TTC549 (cell line): ENCODE measurements around the gene KIF16B.
"Not testable (repeated sequence)": the region's sequence is repeated elsewhere in the genome, so short reads cannot be mapped to it uniquely, and the experiment has no call there.

Experiments
- FAIRE-seq: peaks from 2 replicates; lab custom pipeline; 2012; peaks lifted over from hg19 to GRCh38; lab: Jason Lieb, UNC

The KIF16B gene

DNA sequence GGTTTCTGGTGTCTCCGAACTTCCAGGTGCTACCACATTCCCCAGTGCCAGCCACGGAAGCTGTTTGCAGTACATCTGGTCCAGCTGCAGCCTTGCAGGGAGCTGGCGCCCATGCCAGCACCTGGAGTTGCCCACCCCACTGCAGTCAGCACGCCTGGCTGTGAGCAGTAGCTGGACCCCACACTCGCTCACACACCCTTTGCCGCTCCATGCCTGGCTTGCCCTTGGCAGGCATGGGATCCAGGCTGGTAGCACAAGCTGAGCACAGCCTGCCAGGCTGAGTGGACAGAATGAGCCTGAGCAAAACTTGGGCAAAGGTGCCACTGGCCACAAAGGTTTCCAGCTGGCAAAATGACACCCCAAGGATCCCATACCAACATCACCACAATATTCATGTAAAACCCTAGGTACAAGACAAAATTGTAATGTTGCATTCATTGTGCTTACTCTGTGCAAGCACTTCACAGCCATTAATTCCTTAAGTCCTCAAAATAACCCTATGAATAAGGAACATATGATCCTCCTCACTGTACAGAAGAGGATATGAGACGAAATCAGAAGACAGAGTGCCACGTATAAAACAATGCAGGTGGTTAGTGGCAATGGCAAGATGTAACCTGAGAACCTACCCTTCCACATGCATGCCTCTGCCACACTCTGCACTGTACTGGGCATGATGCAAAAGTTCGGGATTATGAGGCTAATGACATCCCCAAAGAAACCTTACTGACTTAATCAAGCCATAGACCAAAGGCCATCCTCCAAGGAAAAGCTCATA is 18.3 kb downstream of the KIF16B start:
- FAIRE-seq, result no peak

DNA sequence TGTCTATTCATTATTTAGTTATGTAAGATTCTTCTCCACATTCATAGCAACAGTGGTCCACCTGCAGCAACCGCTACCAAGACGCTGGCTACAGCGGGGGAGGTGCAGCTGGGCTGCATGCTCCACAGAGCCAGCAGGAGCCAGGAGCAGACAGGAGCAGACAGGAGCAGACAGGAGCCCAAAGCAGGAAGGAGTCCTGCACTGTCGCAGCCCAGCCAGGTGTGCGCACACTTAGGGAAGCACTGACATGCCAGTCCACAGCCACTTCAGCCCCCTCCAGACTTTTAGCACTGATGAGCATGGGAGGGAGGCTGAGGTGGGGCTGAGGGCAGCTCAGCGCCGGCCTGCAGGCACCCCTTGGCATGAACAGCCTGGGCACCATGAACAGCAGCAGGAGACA is 19.6 kb downstream of the KIF16B start:
- FAIRE-seq, result no peak

DNA sequence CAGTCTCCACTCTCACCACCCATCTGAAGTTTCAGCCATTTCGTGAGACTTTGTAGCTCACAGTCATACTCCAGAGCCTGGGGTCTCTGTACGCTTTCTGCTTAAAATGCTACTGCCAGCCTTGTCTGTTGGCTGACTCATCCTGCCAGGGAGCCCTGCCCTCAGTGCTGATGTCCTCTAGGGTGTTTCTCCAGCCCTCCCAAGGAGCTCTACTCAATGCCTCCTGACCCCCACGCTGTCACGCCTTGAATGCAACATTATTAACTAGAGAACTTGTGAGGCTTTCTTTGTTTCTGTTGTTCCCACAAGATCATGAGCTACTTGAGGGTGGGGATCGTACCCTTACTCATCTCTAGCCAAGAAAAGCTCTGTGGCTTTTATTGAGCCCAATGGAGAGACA is 20.1 kb downstream of the KIF16B start:
- no peak for FAIRE-seq

DNA sequence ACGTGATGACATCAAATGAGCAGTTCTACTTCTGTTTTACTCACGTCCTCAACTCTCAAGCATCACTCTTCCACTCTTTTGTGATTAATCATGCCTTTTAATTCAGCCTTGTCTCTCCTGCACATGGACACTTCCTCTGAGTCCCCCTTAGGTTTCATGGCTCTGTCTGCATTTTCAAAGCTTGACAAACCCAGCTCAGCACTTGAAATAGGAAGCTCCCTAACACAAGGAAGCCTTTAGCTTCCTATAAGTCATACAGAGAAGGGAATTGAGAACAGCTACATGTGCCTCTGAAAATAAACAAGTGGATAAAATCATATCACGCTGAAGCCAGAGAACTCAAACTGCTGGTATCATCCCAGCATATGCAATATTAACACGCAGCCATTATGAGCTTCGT is 21.2 kb downstream of the KIF16B start:
- FAIRE-seq, result no peak

DNA sequence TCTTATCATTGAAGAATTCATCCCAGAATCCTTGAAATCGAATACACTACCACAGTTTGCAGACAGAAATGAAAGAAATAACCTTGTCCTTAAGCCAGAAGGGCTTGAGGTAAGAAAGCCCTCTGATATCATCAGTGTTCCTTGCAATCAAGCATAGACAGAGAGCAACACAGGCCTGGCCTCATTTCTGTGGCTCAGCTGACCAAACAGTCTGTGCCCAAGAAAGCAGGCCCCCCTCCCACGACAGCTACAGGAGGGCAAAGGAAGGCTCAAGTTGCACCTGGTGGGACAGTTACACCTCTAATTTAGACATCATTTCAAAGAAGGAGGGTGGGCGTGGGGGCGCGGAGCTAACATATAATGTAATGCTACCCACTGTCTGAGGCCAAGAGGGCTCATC is 21.6 kb downstream of the KIF16B start:
- FAIRE-seq, result no peak

DNA sequence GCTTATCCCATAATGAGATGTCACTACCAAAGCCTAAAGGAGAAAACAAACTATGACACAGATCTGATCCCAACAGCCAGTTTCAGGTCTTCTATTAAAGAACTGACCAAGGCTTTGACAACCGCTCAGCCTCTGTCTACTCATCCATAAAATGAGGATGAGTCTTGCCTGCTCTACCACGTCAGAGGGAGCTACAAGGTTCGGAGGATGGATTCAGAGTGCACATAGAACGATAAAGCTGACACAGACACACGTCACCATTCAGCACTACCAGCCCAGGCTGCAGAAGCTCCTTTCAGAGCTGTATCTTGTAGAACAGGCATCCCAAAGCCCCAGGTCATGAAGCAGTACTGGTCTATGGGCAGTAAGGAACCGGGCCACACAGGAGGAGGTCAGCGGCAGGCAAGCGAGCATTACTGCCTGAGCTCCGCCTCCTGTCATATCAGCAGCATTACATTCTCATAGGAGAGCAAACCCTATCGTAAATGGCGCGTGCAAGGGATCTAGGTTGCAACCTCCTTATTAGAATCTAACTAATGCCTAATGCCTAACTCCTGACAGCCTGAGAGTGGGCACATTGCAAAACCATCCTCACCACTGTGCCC is 25.1 kb downstream of the KIF16B start:
- no peak for FAIRE-seq

DNA sequence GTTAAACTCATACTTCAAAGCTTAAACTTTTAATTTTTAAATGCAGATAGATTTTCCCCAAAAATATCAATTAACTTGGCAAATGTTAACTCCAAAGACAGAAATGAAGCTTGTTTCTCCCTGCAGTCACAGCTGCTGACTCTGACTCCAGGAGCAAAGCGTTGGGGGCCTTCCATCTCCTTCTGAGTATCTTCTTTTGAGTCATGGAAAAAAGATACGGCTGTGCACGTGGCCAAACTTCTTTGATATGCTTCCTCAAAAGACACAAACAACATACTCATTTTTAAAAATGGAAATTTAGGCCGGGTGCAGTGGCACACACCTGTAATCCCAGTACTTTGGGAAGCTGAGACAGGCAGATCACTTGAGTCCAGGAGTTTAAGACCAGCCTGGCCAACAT is 28.3 kb downstream of the KIF16B start:
- FAIRE-seq, result no peak

DNA sequence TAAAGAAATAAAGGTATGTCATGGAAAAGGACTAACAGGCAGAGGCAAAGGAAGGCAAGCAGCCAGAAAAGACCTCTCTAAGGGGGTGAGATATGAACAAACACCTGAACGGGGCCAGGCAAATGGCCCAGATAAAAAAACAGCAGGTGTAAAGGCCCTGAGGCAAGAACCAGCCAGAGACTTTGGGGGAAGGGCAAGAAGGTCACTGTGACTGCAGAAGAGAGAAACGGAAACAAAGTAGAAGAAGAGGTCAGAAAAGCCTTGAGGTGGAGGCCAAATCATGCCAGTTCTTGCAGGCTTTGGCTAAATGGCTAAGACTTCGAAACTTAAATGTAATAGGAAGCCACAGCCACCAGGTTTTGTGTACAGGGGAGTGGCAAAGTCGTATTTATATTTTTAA is 30.8 kb downstream of the KIF16B start:
- FAIRE-seq, result no peak

DNA sequence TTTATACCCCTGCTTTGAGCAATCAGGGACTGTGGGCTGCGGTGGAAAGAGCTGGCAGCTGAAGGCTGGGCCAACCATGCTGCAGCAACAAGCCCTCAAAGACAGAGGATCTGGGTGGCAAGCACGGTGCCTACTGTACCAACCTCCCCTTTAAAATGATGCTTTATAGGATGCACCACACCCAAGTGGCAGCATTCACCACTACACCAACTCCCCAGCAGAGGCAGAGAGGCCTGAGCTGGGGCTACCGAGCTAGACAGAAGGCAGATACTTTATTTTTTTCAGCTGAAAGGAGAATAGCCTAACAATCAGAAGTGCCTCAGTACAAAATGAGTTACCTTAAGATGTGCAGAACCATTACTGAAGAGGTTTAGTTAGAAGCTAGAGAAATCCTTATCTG is 31.4 kb downstream of the KIF16B start:
- no peak for FAIRE-seq

DNA sequence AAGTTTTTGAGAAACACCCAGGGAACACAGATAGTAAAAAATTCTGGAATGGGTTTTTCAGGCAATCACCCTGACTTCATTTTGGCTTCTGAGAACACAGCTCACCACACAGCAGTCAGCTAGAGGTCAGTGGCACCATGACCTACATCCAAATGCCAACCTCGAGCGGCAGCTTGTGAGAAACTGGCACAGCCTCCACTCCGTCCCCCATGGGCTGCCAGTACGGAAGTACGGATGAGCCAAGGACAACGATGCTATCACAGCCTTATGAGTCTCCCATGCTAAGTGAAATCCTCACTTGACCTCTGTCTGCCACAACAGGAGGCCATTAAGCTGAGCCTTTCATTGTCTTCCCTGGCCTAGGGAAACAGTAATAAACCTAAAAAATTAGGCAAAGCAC is 32.0 kb downstream of the KIF16B start:
- FAIRE-seq, result no peak

DNA sequence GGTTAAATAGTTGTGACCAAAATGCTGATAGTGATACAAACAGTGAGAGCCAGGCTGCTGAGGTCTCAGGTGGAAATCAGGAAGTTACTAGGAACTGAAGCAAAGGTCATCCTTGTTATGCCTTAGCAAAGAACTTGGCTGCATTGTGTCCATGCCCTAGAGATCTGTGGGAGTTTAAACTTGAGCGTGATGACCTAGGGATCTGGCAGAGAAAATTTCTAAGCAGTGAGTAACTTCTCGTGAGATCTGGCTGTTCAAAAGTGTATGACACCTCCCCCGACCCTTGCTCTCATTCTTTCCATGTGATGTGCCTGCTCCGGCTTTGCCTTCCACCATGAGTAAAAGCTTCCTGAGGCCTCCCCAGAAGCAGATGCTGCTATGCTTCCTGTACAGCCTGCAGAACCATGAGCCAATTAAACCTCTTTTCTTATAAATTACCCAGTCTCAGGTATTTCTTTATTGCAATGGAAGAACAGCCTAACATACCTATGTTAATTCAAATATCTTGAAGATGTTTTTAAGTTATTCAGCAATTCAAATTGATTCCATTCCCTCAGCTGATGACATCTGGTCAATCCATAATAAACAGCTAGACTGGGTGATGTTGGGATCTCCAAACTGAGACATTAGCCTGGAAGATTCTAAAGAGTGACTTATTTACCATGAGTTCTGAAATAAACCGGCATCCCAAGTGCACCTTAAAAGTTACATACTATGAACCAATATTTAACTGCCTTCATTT is 33.8 kb downstream of the KIF16B start:
- FAIRE-seq, result no peak

DNA sequence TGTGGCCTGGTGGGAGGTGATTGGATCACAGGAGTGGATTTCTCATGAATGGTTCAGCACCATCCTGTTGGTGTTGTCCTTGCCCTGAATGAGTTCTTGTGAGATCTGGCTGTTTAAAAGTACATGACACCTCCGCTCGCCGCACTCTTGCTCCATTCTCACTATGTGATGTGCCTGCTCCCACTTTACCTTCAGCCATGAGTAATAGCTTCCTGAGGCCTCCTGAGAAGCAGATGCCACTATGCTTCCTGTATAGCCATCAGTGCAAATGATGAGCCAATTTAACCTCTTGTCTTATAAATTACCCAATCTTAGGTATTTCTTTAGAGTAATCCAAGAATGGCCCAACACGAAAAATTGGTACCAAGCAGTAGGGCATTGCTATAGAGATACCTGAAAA is 34.5 kb downstream of the KIF16B start:
- FAIRE-seq, result no peak

DNA sequence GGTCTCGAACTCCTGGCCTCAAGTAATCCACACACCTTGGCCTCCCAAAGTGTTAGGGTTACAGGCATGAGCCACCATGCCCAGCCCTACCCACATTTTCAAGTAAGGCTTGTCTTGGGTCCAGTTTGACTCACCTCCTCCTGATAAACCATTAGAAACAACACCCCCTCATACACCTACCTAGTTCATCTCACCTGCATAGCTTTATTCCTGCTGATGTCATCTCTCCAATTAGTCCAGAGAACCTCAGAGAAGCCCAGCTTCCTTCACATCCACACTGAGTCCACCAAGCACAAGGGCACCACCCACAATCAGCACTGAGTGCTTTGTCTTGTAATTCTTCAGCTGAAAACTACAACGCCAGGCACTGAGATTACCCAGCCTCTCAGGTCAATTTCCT is 35.3 kb downstream of the KIF16B start:
- FAIRE-seq, result no peak

DNA sequence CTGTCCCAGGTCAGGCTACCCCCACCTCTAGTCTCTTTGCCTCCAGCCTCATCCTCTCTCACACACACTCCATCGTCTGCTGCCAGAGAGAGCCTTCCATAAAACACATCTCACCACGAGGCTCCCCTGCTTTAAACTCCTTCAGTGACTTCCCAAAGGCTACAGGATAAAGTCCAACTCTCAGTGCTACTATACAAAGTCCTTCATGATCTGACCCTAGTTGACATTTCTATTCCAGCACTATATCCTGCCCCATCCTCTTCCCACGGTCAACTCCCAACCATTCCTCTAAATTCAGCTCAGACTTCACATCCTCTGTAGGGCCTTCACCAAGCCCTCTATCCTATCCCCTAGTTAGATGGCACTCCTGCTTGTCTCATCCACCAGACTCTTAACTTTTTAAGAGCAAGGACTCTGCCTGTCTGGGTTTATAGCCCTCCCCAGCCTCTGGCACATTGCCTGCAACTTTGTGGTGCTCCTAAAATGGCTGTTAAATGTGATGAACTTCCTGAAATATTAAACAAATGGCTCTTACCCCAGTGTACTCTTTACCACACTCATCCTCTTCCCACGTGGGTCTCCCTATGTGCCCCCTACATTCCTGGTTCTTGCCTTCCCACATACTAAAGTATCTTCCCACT is 36.1 kb downstream of the KIF16B start:
- no peak for FAIRE-seq

DNA sequence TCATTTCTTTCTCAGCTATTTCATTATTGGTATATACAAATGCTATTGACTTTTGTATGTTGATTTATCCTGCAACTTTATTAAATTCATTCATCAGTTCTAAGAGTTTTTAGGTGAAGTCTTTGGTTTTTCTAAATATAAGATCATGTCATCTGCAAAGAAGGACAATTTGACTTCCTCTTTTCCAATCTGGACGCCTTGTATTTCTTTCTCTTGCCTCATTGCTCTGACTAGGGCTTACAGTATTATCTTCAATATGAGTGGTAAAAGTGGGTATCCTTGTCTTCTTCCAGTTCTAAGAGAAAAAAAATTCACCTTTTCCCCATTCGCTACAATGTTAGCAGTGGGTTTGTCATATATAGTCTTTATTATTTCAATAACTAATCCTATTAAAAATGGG is 38.0 kb downstream of the KIF16B start:
- no peak for FAIRE-seq

DNA sequence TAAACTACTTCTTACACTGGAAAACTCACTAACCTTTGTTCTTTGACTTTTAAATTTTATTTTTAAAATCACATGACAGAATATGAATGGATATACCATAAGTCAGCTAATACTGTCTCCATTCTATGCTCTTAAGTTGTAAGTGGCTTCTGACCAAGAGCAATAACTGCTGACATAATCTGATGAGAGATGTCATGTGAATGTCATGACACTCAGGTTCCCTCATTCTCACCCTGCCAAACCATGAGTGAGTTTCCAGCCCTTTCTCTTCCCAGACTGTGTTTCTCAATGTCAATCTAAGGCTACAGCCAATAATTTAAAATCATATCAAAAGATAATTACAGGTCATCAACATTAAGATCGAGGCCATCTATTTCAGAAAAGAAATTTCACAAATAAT is 39.7 kb downstream of the KIF16B start:
- FAIRE-seq, result no peak

DNA sequence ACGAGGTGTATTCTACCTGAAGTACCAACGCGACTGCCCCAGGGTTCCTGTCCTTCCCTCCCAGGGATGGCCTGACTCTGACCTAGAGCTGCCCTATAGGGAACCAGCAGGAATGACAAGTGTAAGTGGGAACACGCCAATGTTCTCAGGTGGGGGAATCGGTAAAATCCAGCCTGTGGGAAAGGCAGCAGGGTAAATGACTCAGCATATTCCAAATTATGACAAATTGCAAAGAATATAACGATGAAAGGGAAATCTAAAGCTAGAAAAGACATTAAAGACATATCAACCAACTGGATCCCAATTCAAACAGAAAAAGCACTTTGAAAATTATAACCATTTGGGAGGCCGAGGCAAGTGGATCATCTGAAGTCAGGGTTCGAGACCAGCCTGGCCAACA is 41.8 kb downstream of the KIF16B start:
- no peak for FAIRE-seq

DNA sequence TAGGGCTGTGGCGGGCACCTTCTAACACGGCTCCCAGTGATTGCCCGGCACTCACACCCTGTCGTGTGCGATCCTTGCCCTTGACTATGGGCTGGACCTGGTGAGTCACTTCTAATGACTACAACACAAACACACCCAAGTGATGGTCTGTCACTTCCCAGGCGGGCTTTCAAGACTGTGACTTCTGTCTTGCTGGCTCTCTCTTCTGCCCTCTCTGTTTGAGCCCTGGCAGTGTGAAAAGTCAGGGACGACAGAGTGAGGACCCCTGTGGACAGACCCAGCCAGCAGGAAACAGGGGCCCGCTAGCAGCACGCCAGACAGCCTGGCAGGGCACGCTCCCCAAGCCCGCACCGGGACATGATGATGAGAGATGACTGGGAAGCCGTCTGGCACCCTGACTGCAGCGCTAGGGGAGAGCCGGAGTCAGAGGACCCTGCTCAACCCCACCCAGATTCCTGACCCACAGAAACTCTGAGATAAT is 43.0 kb downstream of the KIF16B start:
- FAIRE-seq, result no peak

DNA sequence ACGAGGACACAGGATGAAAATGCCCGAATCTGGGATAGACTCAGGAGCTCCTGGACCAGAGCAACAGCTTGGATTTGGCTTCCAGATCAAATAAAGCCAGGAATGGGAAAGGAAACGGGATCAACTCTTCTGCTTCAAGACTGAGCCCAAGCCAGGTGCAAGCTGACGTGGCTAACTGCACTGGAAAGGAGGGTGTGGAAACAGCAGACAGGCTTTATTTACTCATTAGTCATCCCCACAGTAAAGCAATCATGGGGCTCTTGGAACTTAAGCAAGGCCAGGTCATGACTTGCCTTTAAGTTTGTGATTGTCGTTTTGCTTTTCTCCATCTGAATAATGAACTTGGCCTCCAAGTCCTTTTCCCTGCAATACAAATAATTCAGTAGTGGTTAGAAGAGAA is 45.2 kb downstream of the KIF16B start:
- FAIRE-seq, result no peak

DNA sequence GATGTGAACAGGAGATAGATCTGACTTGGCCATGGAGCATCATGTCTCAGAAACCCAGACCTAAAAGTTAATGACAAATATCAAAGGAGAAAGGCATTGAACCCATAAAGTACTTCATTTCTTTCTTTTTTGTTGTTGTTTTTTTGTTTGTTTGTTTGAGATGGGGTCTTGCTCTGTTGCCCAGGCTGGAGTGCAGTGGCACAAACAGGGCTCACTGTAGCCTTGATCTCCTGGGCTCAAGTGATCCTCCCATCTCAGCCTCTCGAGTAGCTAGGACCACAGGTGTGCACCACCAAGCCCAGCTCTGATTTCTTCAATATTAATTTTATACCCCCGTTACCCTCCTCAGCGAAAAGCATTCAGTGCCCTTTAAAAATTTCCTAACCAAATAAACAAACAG is 45.8 kb downstream of the KIF16B start:
- FAIRE-seq, result no peak

DNA sequence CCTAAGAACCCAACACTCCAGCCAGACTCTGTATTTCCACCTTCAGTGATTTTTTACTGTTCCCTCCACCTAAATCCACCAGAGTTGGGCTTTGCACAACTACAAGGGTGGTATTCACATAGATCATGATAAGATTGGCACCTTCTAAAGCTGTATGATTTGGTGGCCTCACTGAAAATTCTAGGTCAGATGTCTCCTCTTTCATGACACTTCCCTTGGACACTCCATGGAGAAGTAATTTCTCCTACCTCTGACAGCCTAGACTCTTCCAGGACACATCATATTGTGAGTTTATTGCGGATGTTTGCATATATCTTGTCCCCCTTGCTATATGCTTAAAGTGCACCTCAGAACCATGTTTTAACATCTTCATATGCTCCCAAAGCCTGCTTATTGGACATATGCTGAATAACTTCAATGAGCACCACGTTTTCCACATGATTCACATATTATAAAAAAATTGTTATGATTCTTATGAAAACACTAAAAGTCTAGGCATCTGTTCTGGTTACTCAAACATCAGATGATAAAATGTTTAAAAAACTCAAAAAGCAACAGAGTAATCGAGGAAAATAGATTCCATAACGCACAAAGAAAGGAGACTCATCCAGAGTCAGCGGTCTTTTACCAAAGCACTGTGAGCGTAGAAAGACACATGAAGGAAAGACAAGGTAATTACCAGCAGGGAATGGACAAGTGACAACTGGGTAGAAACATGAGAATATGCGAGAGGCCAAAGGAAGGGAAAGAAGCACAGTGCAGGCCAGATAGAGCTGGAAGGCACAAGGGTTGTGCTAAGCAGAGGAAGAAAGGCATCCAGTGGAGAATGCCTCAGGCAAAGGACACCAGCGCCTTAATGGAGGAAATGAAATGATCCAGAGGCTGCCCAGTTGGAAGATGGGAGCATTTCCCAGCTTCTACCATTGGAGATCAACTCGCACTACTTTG is 46.5 kb downstream of the KIF16B start:
- FAIRE-seq, result no peak

DNA sequence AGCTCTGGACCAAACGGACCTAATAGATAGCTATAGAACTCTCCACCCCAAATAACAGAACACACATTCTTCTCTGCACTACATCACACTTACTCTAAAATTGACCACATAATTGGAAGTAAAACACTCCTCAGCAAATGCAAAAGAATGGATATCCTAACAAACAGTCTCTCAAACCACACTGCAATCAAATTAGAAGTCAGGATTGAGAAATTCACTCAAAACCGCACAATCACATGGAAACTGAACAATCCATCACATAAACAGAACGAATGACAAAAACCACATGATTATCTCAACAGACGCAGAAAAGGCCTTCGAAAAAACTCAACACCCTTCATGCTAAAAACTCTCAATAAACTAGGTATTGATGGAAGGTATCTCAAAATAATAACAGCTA is 50.6 kb downstream of the KIF16B start:
- FAIRE-seq, result not testable (repeated sequence)
